ENCODE measurements around the gene RRN3.
A peak's percentile ranks its signal among the peaks of the same experiment; 100 is the strongest.
"Not testable (repeated sequence)": the region's sequence is repeated elsewhere in the genome, so short reads cannot be mapped to it uniquely, and the experiment has no call there.

RRN3 gene

GRCh38 chr16:15027503-15028344 is 66.3 kb downstream of the RRN3 start:
- not testable (repeated sequence) for DNase-seq (ENCODE audit: low read depth)

- not testable (repeated sequence) for DNase-seq (ENCODE audit: low read depth)
Measured at GRCh38 chr16:15027051-15027450, 67.0 kb downstream of the RRN3 start.

GRCh38 chr16:15025234-15025951 is 68.7 kb downstream of the RRN3 start:
- not testable (repeated sequence) for DNase-seq (ENCODE audit: low read depth)

- DNase-seq (ENCODE audit: low read depth), result not testable (repeated sequence)
Measured at GRCh38 chr16:15024858-15025199, 69.2 kb downstream of the RRN3 start.

- not testable (repeated sequence) for DNase-seq (ENCODE audit: low read depth)
Measured at GRCh38 chr16:15023381-15024077, 70.5 kb downstream of the RRN3 start.

- peak; percentile 13 for DNase-seq (ENCODE audit: low read depth)
Measured at GRCh38 chr16:15022194-15022593, 71.9 kb downstream of the RRN3 start.

- DNase-seq (ENCODE audit: low read depth), result not testable (repeated sequence)
Measured at GRCh38 chr16:15021429-15021828, 72.6 kb downstream of the RRN3 start.

- DNase-seq (ENCODE audit: low read depth), result not testable (repeated sequence)
Measured at GRCh38 chr16:15016951-15017580, 77.0 kb downstream of the RRN3 start.

GRCh38 chr16:15016354-15016753 is 77.7 kb downstream of the RRN3 start:
- not testable (repeated sequence) for DNase-seq (ENCODE audit: low read depth)

- not testable (repeated sequence) for DNase-seq (ENCODE audit: low read depth)
Measured at GRCh38 chr16:15015671-15016070, 78.4 kb downstream of the RRN3 start.

- not testable (repeated sequence) for DNase-seq (ENCODE audit: low read depth)
Measured at GRCh38 chr16:15012941-15013340, 81.1 kb downstream of the RRN3 start.

Measured in stimulated activated CD4-positive, alpha-beta T cell treated with anti-CD3 and anti-CD28 coated beads, Interleukin-2, amount 100 ng/mL, for 4 hours (primary cell).